ENCODE measurements around the gene ANAPC2.

Gene ANAPC2

GRCh38 chr9:137234055-137234697 is 45.8 kb upstream of the ANAPC2 start:
- H3K4me3 ChIP-seq (ENCODE audit: low read length), result no peak overlapping the region
- TF ChIP-seq, protein P1, sequence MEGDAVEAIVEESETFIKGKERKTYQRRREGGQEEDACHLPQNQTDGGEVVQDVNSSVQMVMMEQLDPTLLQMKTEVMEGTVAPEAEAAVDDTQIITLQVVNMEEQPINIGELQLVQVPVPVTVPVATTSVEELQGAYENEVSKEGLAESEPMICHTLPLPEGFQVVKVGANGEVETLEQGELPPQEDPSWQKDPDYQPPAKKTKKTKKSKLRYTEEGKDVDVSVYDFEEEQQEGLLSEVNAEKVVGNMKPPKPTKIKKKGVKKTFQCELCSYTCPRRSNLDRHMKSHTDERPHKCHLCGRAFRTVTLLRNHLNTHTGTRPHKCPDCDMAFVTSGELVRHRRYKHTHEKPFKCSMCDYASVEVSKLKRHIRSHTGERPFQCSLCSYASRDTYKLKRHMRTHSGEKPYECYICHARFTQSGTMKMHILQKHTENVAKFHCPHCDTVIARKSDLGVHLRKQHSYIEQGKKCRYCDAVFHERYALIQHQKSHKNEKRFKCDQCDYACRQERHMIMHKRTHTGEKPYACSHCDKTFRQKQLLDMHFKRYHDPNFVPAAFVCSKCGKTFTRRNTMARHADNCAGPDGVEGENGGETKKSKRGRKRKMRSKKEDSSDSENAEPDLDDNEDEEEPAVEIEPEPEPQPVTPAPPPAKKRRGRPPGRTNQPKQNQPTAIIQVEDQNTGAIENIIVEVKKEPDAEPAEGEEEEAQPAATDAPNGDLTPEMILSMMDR (IDR thresholded peaks at IDR 0.05; ENCODE audit: insufficient read depth, low read depth, low read length, missing control alignments), result no peak

DNA sequence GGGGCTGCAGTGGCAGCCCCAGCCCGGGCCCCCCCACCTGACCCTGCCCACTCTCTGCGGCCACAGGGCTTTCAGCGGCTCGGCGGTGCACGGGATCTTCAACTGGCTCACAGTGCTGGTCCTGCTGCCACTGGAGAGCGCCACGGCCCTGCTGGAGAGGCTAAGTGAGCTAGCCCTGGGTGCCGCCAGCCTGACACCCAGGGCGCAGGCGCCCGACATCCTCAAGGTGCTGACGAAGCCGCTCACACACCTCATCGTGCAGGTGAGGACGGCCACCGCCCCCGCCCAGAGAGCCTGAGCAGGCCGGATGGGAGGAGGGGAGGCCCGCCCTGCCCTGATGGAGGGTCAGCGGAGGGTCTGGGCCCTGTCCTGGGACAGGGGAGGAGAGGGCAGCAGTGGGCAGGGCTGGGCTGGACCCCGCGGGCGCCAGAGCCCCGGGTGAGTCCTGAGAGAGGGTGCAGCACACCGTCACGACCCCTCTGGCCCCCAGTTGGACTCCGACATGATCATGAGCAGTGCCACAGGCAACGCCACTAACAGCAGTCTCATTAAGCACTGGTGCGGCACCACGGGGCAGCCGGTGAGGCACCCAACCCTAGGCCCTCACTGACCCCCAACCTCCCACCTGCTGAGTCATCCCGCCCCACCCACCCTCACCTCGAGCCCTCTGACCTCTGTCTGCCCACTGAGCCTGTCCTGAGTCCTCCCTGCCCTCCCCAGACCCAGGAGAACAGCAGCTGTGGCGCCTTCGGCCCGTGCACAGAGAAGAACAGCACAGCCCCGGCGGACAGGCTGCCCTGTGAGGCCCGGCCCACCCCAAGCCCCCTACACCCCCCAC is 45.0 kb upstream of the ANAPC2 start:
- no peak overlapping the region for H3K4me3 ChIP-seq (ENCODE audit: low read length)
- TF ChIP-seq, protein P1 (IDR thresholded peaks at IDR 0.05; ENCODE audit: insufficient read depth, low read depth, low read length, missing control alignments), result no peak
- no peak for DNase-seq (ENCODE audit: low read depth)

More at GRCh38 chr9:137234055-137234697, 45.8 kb upstream of the ANAPC2 start:
- DNase-seq (ENCODE audit: low read depth), result no peak

DNA sequence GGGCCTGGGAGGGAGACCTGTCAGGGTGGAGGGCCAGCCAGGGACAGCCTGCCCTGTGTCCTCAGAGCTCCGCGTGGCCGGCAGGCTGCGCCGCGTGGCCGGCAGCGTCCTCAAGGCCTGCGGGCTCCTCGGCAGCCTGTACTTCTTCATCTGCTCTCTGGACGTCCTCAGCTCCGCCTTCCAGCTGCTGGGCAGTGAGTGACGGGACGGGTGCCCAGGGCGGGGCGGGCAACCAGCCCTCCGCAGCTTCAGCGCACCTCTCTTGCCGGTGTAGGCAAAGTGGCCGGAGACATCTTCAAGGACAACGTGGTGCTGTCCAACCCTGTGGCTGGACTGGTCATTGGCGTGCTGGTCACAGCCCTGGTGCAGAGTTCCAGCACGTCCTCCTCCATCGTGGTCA is 44.1 kb upstream of the ANAPC2 start:
- TF ChIP-seq, protein P1 (IDR thresholded peaks at IDR 0.05; ENCODE audit: insufficient read depth, low read depth, low read length, missing control alignments), result no peak

DNA sequence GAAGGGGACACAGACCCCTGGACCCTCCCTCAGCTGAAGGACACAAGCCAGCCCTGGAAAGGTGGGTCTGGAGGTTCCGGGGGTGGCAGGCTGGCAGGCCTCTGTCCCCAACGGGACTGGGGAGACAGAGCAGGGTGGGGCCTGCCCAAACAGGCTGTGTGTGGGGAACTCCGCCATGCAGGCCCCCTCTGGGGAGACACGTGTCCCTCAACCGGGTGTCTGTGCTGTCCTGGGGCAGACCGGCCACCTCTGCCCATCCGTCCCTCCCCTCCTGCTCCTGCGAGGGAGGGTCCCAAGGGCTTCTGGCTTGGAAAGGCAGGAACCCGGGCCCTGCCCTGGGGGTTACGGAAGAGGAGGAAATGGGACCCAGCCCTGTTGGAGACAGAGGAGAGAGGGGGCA is 43.7 kb upstream of the ANAPC2 start:
- H3K4me3 ChIP-seq (ENCODE audit: low read length), result no peak overlapping the region
- DNase-seq (ENCODE audit: low read depth), result no peak
- TF ChIP-seq, protein P1 (IDR thresholded peaks at IDR 0.05; ENCODE audit: insufficient read depth, low read depth, low read length, missing control alignments), result no peak

More for the DNA sequence above, 44.1 kb upstream of the ANAPC2 start:
- DNase-seq (ENCODE audit: low read depth), result no peak
- no peak overlapping the region for H3K4me3 ChIP-seq (ENCODE audit: low read length)

DNA sequence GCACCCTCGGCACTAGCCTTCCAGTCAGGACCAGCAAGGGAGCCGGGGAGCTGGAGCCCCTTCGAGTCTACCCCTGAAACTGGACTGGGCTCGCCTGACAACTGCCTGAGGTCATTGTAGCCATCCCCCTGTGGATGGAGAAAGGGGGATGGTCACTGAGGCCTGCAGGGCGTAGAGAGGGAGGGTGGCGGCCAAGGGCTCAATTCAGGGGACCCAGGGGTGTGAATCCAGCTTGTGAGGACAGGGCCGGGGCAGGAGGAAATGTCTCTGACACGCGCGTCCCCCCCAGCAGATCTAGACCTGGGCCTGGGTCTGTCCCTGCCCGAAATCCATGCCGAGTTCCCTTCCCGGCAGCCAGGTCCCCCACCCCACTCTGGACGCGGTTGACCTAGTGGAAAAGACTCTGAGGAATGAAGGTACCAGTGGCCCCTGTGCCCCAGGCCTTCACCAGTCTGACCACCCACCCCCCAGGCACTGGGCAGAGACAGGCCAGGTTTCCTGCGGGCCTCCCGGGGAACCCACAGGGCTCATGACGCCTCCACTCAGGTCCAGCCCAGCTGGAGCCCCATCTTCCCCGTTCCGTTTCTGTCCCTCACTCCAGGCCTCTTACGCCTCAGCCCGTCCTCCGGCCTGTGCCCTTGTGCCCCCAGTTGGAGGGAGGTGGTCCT is 43.1 kb upstream of the ANAPC2 start:
- DNase-seq (ENCODE audit: low read depth), result no peak
- TF ChIP-seq, protein P1 (IDR thresholded peaks at IDR 0.05; ENCODE audit: insufficient read depth, low read depth, low read length, missing control alignments), result no peak
- H3K4me3 ChIP-seq (ENCODE audit: low read length), result no peak overlapping the region

GRCh38 chr9:137230705-137231371 is 42.5 kb upstream of the ANAPC2 start, which contains the start of gene SLC34A3:
SLC34A3 (plus strand) TSS chr9:137230901; CDS start chr9:137231703, 802 bp downstream.
- TF ChIP-seq, protein P1 (IDR thresholded peaks at IDR 0.05; ENCODE audit: insufficient read depth, low read depth, low read length, missing control alignments), result no peak
- H3K4me3 ChIP-seq (ENCODE audit: low read length), result no peak within 1 kb of the TSS
- DNase-seq (ENCODE audit: low read depth), result no peak
